ENCODE measurements around the gene CCT2. TPM values are rescaled to one million over a fixed set of nuclear protein-coding genes. Genes with fewer than 3 reads are reported as not detected.
"Not testable (repeated sequence)": the region's sequence is repeated elsewhere in the genome, so short reads cannot be mapped to it uniquely, and the experiment has no call there.

The CCT2 gene
- total RNA-seq, 1 donor from 2014 or later, result 262 TPM

DNA sequence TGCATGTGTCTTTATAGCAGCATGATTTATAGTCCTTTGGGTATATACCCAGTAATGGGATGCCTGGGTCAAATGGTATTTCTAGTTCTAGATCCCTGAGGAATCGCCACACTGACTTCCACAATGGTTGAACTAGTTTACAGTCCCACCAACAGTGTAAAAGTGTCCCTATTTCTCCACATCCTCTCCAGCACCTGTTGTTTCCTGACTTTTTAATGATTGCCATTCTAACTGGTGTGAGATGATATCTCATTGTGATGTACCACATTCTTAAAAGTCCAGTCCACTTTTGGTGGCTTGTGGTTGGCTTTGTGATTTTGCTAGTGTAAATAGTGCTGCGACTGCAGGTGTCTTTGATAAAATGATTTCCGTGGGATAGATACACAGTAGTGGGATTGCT, 19.0 kb downstream of the CCT2 start:
- H3K79me2 ChIP-seq (ENCODE audit: insufficient read depth, low read length); H3K27me3 ChIP-seq (ENCODE audit: insufficient read depth, low read length); H3K27ac ChIP-seq (ENCODE audit: low read depth, low read length); DNase-seq (ENCODE audit: low read depth); H3K9me3 Mint-ChIP-seq (ENCODE audit: unreplicated experiment); H3K4me2 ChIP-seq (ENCODE audit: low read length); FAIRE-seq; H3K27me3 Mint-ChIP-seq (ENCODE audit: low read depth, unreplicated experiment); H3K4me3 Mint-ChIP-seq (ENCODE audit: unreplicated experiment); H3K4me1 Mint-ChIP-seq (ENCODE audit: low read depth, unreplicated experiment); H3K4me1 ChIP-seq (ENCODE audit: insufficient read depth, low read length); H3K27ac Mint-ChIP-seq (ENCODE audit: unreplicated experiment); H3K9ac ChIP-seq (ENCODE audit: low read length); H3K9me3 ChIP-seq (ENCODE audit: insufficient read depth, low read depth, low read length); H3K4me3 ChIP-seq (ENCODE audit: insufficient read depth, low read depth, low read length); H2AFZ ChIP-seq (ENCODE audit: low read depth, low read length): not testable (repeated sequence)
- peaks cover 11% of the 10 kb centered on the region for H3K36me3 Mint-ChIP-seq (ENCODE audit: low read depth, unreplicated experiment)
- H3K36me3 ChIP-seq (ENCODE audit: insufficient read depth, low read length), result peaks cover 28% of the 10 kb centered on the region
- H4K20me1 ChIP-seq (ENCODE audit: insufficient read depth, low read length), result peaks cover 12% of the 10 kb centered on the region

GRCh38 chr12:69608114-69608513, 22.9 kb downstream of the CCT2 start:
- Mint-ChIP-seq H3K4me3 (ENCODE audit: unreplicated experiment) (no peak overlapping the region), H3K4me1 (ENCODE audit: low read depth, unreplicated experiment) (peaks cover 5% of the 10 kb centered on the region), H3K36me3 (ENCODE audit: low read depth, unreplicated experiment) (peaks cover 3% of the 10 kb centered on the region), H3K27ac (ENCODE audit: unreplicated experiment) (no peak overlapping the region), H3K27me3 (ENCODE audit: low read depth, unreplicated experiment) (peaks cover 3% of the 10 kb centered on the region), H3K9me3 (ENCODE audit: unreplicated experiment) (no peaks in the 10 kb centered on the region)
- no peak for TF ChIP-seq EZH2 (IDR thresholded peaks at IDR 0.05; ENCODE audit: insufficient read depth, low read length)
- TF ChIP-seq, protein P1, sequence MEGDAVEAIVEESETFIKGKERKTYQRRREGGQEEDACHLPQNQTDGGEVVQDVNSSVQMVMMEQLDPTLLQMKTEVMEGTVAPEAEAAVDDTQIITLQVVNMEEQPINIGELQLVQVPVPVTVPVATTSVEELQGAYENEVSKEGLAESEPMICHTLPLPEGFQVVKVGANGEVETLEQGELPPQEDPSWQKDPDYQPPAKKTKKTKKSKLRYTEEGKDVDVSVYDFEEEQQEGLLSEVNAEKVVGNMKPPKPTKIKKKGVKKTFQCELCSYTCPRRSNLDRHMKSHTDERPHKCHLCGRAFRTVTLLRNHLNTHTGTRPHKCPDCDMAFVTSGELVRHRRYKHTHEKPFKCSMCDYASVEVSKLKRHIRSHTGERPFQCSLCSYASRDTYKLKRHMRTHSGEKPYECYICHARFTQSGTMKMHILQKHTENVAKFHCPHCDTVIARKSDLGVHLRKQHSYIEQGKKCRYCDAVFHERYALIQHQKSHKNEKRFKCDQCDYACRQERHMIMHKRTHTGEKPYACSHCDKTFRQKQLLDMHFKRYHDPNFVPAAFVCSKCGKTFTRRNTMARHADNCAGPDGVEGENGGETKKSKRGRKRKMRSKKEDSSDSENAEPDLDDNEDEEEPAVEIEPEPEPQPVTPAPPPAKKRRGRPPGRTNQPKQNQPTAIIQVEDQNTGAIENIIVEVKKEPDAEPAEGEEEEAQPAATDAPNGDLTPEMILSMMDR (IDR thresholded peaks at IDR 0.05; ENCODE audit: insufficient read depth, low read depth, low read length), result no peak
- DNase-seq (ENCODE audit: low read depth) (no peak), FAIRE-seq (no peak)
- Histone ChIP-seq H3K9ac (ENCODE audit: low read length) (no peak overlapping the region), H4K20me1 (ENCODE audit: insufficient read depth, low read length) (peaks cover 2% of the 10 kb centered on the region), H3K27me3 (ENCODE audit: insufficient read depth, low read length) (no peaks in the 10 kb centered on the region), H3K4me1 (ENCODE audit: insufficient read depth, low read length) (no peaks in the 10 kb centered on the region), H3K36me3 (ENCODE audit: insufficient read depth, low read length) (peaks cover 3% of the 10 kb centered on the region), H3K79me2 (ENCODE audit: insufficient read depth, low read length) (no peaks in the 10 kb centered on the region), H3K4me2 (ENCODE audit: low read length) (no peak overlapping the region), H3K4me3 (ENCODE audit: insufficient read depth, low read depth, low read length) (no peak overlapping the region), H2AFZ (ENCODE audit: low read depth, low read length) (no peak overlapping the region), H3K9me3 (ENCODE audit: insufficient read depth, low read depth, low read length) (no peaks in the 10 kb centered on the region), H3K27ac (ENCODE audit: low read depth, low read length) (no peak overlapping the region)

DNA sequence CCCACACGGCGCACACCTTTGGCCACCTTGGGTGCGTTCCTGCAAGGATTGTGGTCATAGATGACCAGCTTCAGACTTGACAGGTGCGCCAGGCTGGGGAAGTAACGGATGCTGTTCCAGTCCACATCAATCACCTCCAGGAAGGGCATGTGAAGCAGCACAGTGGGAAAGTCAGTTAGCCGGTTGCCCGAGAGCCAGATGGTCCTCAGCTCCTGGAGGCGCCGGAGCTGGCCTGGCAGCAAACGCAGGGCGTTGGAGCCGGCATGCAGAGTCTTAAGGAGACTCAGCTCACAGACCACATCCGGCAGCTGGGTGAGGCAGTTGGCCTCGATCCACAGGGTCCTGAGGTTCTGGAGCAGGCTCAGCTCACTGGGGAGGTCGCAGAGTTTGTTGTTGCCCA, 24.9 kb downstream of the CCT2 start:
- no peak for TF ChIP-seq EZH2 (IDR thresholded peaks at IDR 0.05; ENCODE audit: insufficient read depth, low read length)
- TF ChIP-seq, protein P1 (IDR thresholded peaks at IDR 0.05; ENCODE audit: insufficient read depth, low read depth, low read length), result no peak
- Mint-ChIP-seq H3K4me3 (ENCODE audit: unreplicated experiment) (no peak overlapping the region), H3K27me3 (ENCODE audit: low read depth, unreplicated experiment) (peaks cover 3% of the 10 kb centered on the region), H3K27ac (ENCODE audit: unreplicated experiment) (no peak overlapping the region), H3K9me3 (ENCODE audit: unreplicated experiment) (no peaks in the 10 kb centered on the region), H3K4me1 (ENCODE audit: low read depth, unreplicated experiment) (peaks cover 5% of the 10 kb centered on the region), H3K36me3 (ENCODE audit: low read depth, unreplicated experiment) (no peaks in the 10 kb centered on the region)
- no peak overlapping the region for H3K9ac ChIP-seq (ENCODE audit: low read length)
- no peak overlapping the region for H3K4me3 ChIP-seq (ENCODE audit: insufficient read depth, low read depth, low read length)
- no peaks in the 10 kb centered on the region for H3K36me3 ChIP-seq (ENCODE audit: insufficient read depth, low read length)
- H3K27ac ChIP-seq (ENCODE audit: low read depth, low read length), result no peak overlapping the region
- no peak overlapping the region for H2AFZ ChIP-seq (ENCODE audit: low read depth, low read length)
- no peak for FAIRE-seq
- H3K27me3 ChIP-seq (ENCODE audit: insufficient read depth, low read length), result no peaks in the 10 kb centered on the region
- H3K9me3 ChIP-seq (ENCODE audit: insufficient read depth, low read depth, low read length), result no peaks in the 10 kb centered on the region
- no peak overlapping the region for H3K4me2 ChIP-seq (ENCODE audit: low read length)
- H3K4me1 ChIP-seq (ENCODE audit: insufficient read depth, low read length), result no peaks in the 10 kb centered on the region
- no peaks in the 10 kb centered on the region for H4K20me1 ChIP-seq (ENCODE audit: insufficient read depth, low read length)
- no peaks in the 10 kb centered on the region for H3K79me2 ChIP-seq (ENCODE audit: insufficient read depth, low read length)
- DNase-seq (ENCODE audit: low read depth), result no peak

Data from astrocyte (in vitro differentiated cells and primary cell).